Lower lobe of right lung (tissue), 2 donors: ENCODE results near the gene NTMT2. TPM values are rescaled to one million over a fixed set of nuclear protein-coding genes. Genes with fewer than 3 reads are reported as not detected.

ENCODE experiments used
- ATAC-seq, 2 donors: fragments of 200-7000 bp; cut with Tn5 transposase; one replicate each; pipeline ENCODE4 v1.9.1; 2020 to 2022; ENCODE audit warnings: mild to moderate bottlenecking in 2 of 2, moderate library complexity in 2 of 2
- DNase-seq: peaks from one replicate; pipeline ENCODE4 v3.0.0-alpha.2; 2020
- H3K27ac ChIP-seq: fragments of 200-600 bp; one replicate; pipeline ENCODE4 v1.8.0; 2022
- H3K27me3 ChIP-seq: fragments of 200-600 bp; one replicate; pipeline ENCODE4 v1.8.0; 2022; ENCODE audit warnings: low read depth
- H3K36me3 ChIP-seq: fragments of 200-600 bp; one replicate; pipeline ENCODE4 v1.8.0; 2022; ENCODE audit warnings: mild to moderate bottlenecking
- H3K4me1 ChIP-seq: fragments of 200-600 bp; one replicate; pipeline ENCODE4 v1.8.0; 2022
- H3K4me3 ChIP-seq: fragments of 200-600 bp; one replicate; pipeline ENCODE4 v1.8.0; 2022; ENCODE audit warnings: mild to moderate bottlenecking
- H3K9me3 ChIP-seq: fragments of 200-600 bp; one replicate; pipeline ENCODE4 v1.8.0; 2022
- CTCF ChIP-seq: fragments of 200-600 bp; IDR thresholded peaks from one replicate; pipeline ENCODE4 v1.8.0; 2022; ENCODE audit warnings: antibody characterized with exemption, mild to moderate bottlenecking
- intact Hi-C: fragments of 100-400 bp; cut with DNase I; formaldehyde crosslinking; loops from one replicate; pipeline ENCODE4 v1.11.0; 2022
- total RNA-seq: library from RNA; stranded (reverse); fragmentation: NEBNext Ultra II Directional; extraction: Animal tissue kit (Norgen Biotek cat#: 25700); gene quantifications from one replicate; pipeline ENCODE4 v1.2.1, GENCODE V29; 2021
- donor health status: DM: no; HTN: yes; CAD: no; lungs with severe emphysema.

NTMT2 gene
- total RNA-seq, 1 donor from 2014 or later, result not detected

- intact Hi-C loops, result no loop called here
- no peak for TF ChIP-seq CTCF
- ATAC-seq, result no peak
Measured at GRCh38 chr1:170149241-170149640, 3.5 kb downstream of the NTMT2 start.

GRCh38 chr1:170150016-170150415 lies 4.3 kb downstream of the NTMT2 start:
- intact Hi-C loops, result no loop called here
- Histone ChIP-seq H3K4me1 (no peaks in the 10 kb centered on the region), H3K9me3 (peaks cover 11% of the 10 kb centered on the region), H3K27me3 (no peaks in the 10 kb centered on the region), H3K4me3 (no peak overlapping the region), H3K36me3 (no peaks in the 10 kb centered on the region), H3K27ac (no peak overlapping the region)
- no peak for TF ChIP-seq CTCF
- no peak for ATAC-seq
- no peak for DNase-seq

More at GRCh38 chr1:170149241-170149640, 3.5 kb downstream of the NTMT2 start:
- no peaks in the 10 kb centered on the region for H3K4me1 ChIP-seq
- H3K27me3 ChIP-seq, result no peaks in the 10 kb centered on the region
- H3K4me3 ChIP-seq, result no peak overlapping the region
- peaks cover 11% of the 10 kb centered on the region for H3K9me3 ChIP-seq
- no peaks in the 10 kb centered on the region for H3K36me3 ChIP-seq
- DNase-seq, result no peak
- H3K27ac ChIP-seq, result no peak overlapping the region

- no peak overlapping the region for H3K4me3 ChIP-seq
- ATAC-seq, result no peak
- no peaks in the 10 kb centered on the region for H3K27me3 ChIP-seq
- TF ChIP-seq CTCF, result no peak
- no peaks in the 10 kb centered on the region for H3K4me1 ChIP-seq
- intact Hi-C loops, result no loop called here
- H3K36me3 ChIP-seq, result no peaks in the 10 kb centered on the region
- no peak overlapping the region for H3K27ac ChIP-seq
- peaks cover 11% of the 10 kb centered on the region for H3K9me3 ChIP-seq
- no peak for DNase-seq
Measured at GRCh38 chr1:170150921-170151320, 5.2 kb downstream of the NTMT2 start.

GRCh38 chr1:170153417-170153816 lies 7.7 kb downstream of the NTMT2 start:
- H3K4me1 ChIP-seq, result no peaks in the 10 kb centered on the region
- DNase-seq (no peak), ATAC-seq (no peak)
- no peaks in the 10 kb centered on the region for H3K27me3 ChIP-seq
- peaks cover 11% of the 10 kb centered on the region for H3K9me3 ChIP-seq
- no peak for TF ChIP-seq CTCF
- no peak overlapping the region for H3K27ac ChIP-seq
- H3K36me3 ChIP-seq, result no peaks in the 10 kb centered on the region
- no peak overlapping the region for H3K4me3 ChIP-seq
- intact Hi-C loops, result no loop called here

- Histone ChIP-seq H3K27me3 (no peaks in the 10 kb centered on the region), H3K4me1 (no peaks in the 10 kb centered on the region), H3K27ac (no peak overlapping the region), H3K9me3 (peaks cover 11% of the 10 kb centered on the region), H3K4me3 (no peak overlapping the region), H3K36me3 (no peaks in the 10 kb centered on the region)
- ATAC-seq, result no peak
- no peak for TF ChIP-seq CTCF
- DNase-seq, result no peak
- intact Hi-C loops, result no loop called here
Measured at GRCh38 chr1:170155055-170155454, 9.3 kb downstream of the NTMT2 start.

GRCh38 chr1:170156594-170156993 lies 10.8 kb downstream of the NTMT2 start:
- Histone ChIP-seq H3K27me3 (no peaks in the 10 kb centered on the region), H3K36me3 (no peaks in the 10 kb centered on the region), H3K27ac (no peak overlapping the region), H3K4me1 (no peaks in the 10 kb centered on the region), H3K4me3 (no peak overlapping the region), H3K9me3 (peaks cover 11% of the 10 kb centered on the region)
- no peak for DNase-seq
- no peak for ATAC-seq
- intact Hi-C loops, result no loop called here
- TF ChIP-seq CTCF, result no peak
